ENCODE measurements around the gene NACA2. TPM values are rescaled to one million over a fixed set of nuclear protein-coding genes. Genes with fewer than 3 reads are reported as not detected.

The NACA2 gene
- total and polyA plus RNA-seq, 2 of the 8 experiments (the other 6 are each of a cell fraction or from before 2014, with no cell fraction given): not detected

DNA sequence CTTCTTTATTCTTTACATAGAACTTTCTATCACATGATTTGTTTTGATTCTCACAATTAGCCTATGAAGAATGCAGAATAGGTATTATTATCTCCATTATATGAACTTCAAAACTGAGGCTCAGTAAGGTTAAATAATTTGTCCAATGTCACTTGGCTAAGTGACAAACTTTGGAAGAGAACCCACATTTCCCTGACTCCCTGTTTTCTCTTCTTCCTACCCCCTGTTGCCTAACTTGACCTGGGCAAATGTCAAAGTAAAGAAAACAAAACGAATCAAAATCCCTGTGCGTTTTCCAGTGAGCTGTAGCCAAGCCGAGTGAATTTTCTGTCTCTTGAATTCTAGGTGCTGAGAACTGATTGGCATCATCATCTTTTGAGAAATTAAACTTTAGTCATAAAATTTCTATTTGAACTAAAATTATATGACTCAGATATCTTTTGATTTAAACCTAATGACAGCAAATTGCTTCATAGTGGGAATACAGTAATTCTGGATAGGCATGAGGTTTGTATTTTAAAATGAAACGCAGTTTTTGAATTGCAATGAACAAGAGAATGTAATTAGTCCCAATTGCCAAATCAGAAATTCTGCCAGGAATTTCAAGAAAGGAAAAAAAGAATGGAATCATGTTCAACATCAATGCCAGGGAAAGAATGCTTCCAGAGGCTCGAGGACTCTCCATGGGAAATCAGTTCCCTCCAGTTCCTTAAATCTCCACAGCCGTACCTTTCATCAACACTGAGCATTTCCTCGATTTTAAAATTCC lies 4.6 kb upstream of the NACA2 start (continued):
- TF ChIP-seq GABPA (IDR thresholded peaks at IDR 0.05; ENCODE audit: borderline replicate concordance, insufficient read depth, low read length): no peak
- TF ChIP-seq KDM5A (IDR thresholded peaks at IDR 0.05; ENCODE audit: low read length): no peak
